DOHH2 (cell line): ENCODE measurements around the gene EPN2.
"Not testable (repeated sequence)": the region's sequence is repeated elsewhere in the genome, so short reads cannot be mapped to it uniquely, and the experiment has no call there.

ENCODE experiments used
- CTCF ChIP-seq: fragments of 200-600 bp; sonication (generic); IDR thresholded peaks from one replicate; pipeline ENCODE4 v1.5.1; 2014; ENCODE audit warnings: antibody characterized with exemption, mild to moderate bottlenecking, low read depth, low read length; ENCODE audit not compliant: poor library complexity, severe bottlenecking
- EZH2phosphoT487 ChIP-seq: fragments of 200-600 bp; sonication (generic); IDR thresholded peaks from 2 replicates; pipeline ENCODE4 v1.6.1; 2017; ENCODE audit warnings: borderline replicate concordance, mild to moderate bottlenecking, antibody characterized with exemption, low read length, moderate library complexity, mixed read lengths

GRCh38 chr17:19188870-19189708, 48.1 kb upstream of the EPN2 start:
- not testable (repeated sequence) for TF ChIP-seq CTCF, EZH2phosphoT487
